ENCODE data around the gene BEAN1.
"Not testable (repeated sequence)": the region's sequence is repeated elsewhere in the genome, so short reads cannot be mapped to it uniquely, and the experiment has no call there.

Gene BEAN1

GRCh38 chr16:66462912-66463311 is 35.8 kb downstream of the BEAN1 start:
- Histone ChIP-seq H3K36me3 (ENCODE audit: insufficient read depth, low read length) (no peaks in the 10 kb centered on the region), H3K9me3 (ENCODE audit: insufficient read depth, low read depth, low read length) (no peaks in the 10 kb centered on the region), H3K27ac (ENCODE audit: low read depth, low read length) (no peak overlapping the region), H3K4me3 (ENCODE audit: low read length) (no peak overlapping the region), H3K9ac (ENCODE audit: low read depth, low read length) (no peak overlapping the region), H3K27me3 (ENCODE audit: insufficient read depth, low read length) (no peaks in the 10 kb centered on the region), H3K4me1 (ENCODE audit: insufficient read depth, low read length) (no peaks in the 10 kb centered on the region)
- no CpG with 5 or more reads among the region's 1 CpG for WGBS

- not testable (repeated sequence) for H3K36me3 ChIP-seq (ENCODE audit: insufficient read depth, low read length)
- WGBS = 93% methylated on average over 6 of the region's 6 CpGs
These were observed 38.9 kb downstream of the BEAN1 start for GRCh38 chr16:66465946-66466345.

GRCh38 chr16:66466636-66467035 is 39.5 kb downstream of the BEAN1 start:
- not testable (repeated sequence) for H3K4me3 ChIP-seq (ENCODE audit: low read length); H3K36me3 ChIP-seq (ENCODE audit: insufficient read depth, low read length); H3K9ac ChIP-seq (ENCODE audit: low read depth, low read length); H3K9me3 ChIP-seq (ENCODE audit: insufficient read depth, low read depth, low read length); H3K4me1 ChIP-seq (ENCODE audit: insufficient read depth, low read length); H3K27me3 ChIP-seq (ENCODE audit: insufficient read depth, low read length); H3K27ac ChIP-seq (ENCODE audit: low read depth, low read length)
- WGBS = 95% methylated on average over 6 of the region's 6 CpGs

More at GRCh38 chr16:66465946-66466345, 38.9 kb downstream of the BEAN1 start:
- not testable (repeated sequence) for H3K4me1 ChIP-seq (ENCODE audit: insufficient read depth, low read length); H3K27me3 ChIP-seq (ENCODE audit: insufficient read depth, low read length); H3K4me3 ChIP-seq (ENCODE audit: low read length); H3K9ac ChIP-seq (ENCODE audit: low read depth, low read length); H3K9me3 ChIP-seq (ENCODE audit: insufficient read depth, low read depth, low read length); H3K27ac ChIP-seq (ENCODE audit: low read depth, low read length)

GRCh38 chr16:66467611-66468010 is 40.5 kb downstream of the BEAN1 start:
- 95% methylated on average over 5 of the region's 5 CpGs for WGBS
- H3K27me3 ChIP-seq (ENCODE audit: insufficient read depth, low read length) = no peaks in the 10 kb centered on the region
- H3K9ac ChIP-seq (ENCODE audit: low read depth, low read length) = no peak overlapping the region
- H3K4me1 ChIP-seq (ENCODE audit: insufficient read depth, low read length) = no peaks in the 10 kb centered on the region
- no peak overlapping the region for H3K27ac ChIP-seq (ENCODE audit: low read depth, low read length)
- H3K4me3 ChIP-seq (ENCODE audit: low read length) = no peak overlapping the region
- no peaks in the 10 kb centered on the region for H3K36me3 ChIP-seq (ENCODE audit: insufficient read depth, low read length)
- H3K9me3 ChIP-seq (ENCODE audit: insufficient read depth, low read depth, low read length) = no peaks in the 10 kb centered on the region

DNA sequence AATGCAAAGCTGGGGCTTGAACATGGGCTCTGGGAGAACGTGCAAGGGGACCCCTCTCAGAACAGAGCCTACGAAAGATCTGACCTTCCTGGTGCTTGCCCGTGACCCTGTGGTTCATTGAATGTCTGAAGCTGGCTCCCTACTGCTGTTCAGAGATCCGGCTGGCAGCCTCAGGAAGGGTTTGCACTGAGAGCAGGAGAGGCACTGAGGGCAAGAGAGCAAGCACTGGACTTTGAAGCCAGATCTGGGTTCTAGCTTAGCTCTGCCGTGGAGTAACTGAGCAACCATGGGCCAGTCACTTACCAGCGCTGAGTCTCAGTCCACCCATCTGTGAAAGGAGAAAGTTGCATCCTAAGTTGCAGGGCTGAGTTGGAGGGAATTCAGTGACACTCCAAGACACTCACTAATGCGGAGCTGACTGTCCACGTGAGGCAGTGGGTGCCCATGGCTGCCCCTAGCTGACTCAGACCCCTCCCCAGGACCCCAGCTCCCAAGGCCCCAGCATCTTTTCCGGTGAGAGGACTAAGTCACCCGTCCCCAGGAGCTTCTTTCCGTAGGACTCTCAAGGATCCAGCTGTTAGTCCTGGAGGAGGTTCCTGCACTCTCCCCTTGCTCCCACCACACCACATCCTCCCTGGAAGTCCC is 41.3 kb downstream of the BEAN1 start:
- Histone ChIP-seq H3K4me3 (ENCODE audit: low read length) (no peak overlapping the region), H3K9ac (ENCODE audit: low read depth, low read length) (no peak overlapping the region), H3K27me3 (ENCODE audit: insufficient read depth, low read length) (no peaks in the 10 kb centered on the region), H3K4me1 (ENCODE audit: insufficient read depth, low read length) (no peaks in the 10 kb centered on the region), H3K36me3 (ENCODE audit: insufficient read depth, low read length) (no peaks in the 10 kb centered on the region), H3K9me3 (ENCODE audit: insufficient read depth, low read depth, low read length) (no peaks in the 10 kb centered on the region), H3K27ac (ENCODE audit: low read depth, low read length) (no peak overlapping the region)
- WGBS = 89% methylated on average over 11 of the region's 11 CpGs

- H3K9ac ChIP-seq (ENCODE audit: low read depth, low read length) = no peak overlapping the region
- H3K27me3 ChIP-seq (ENCODE audit: insufficient read depth, low read length) = no peaks in the 10 kb centered on the region
- no peaks in the 10 kb centered on the region for H3K9me3 ChIP-seq (ENCODE audit: insufficient read depth, low read depth, low read length)
- H3K36me3 ChIP-seq (ENCODE audit: insufficient read depth, low read length) = no peaks in the 10 kb centered on the region
- 96% methylated on average over 25 of the region's 26 CpGs for WGBS
- no peak overlapping the region for H3K27ac ChIP-seq (ENCODE audit: low read depth, low read length)
- H3K4me3 ChIP-seq (ENCODE audit: low read length) = no peak overlapping the region
- no peaks in the 10 kb centered on the region for H3K4me1 ChIP-seq (ENCODE audit: insufficient read depth, low read length)
These were observed 42.3 kb downstream of the BEAN1 start for GRCh38 chr16:66469291-66469946.

GRCh38 chr16:66469947-66470546 is 43.0 kb downstream of the BEAN1 start:
- Histone ChIP-seq H3K27ac (ENCODE audit: low read depth, low read length) (no peak overlapping the region), H3K9ac (ENCODE audit: low read depth, low read length) (no peak overlapping the region), H3K4me1 (ENCODE audit: insufficient read depth, low read length) (no peaks in the 10 kb centered on the region), H3K36me3 (ENCODE audit: insufficient read depth, low read length) (no peaks in the 10 kb centered on the region), H3K27me3 (ENCODE audit: insufficient read depth, low read length) (no peaks in the 10 kb centered on the region), H3K4me3 (ENCODE audit: low read length) (no peak overlapping the region), H3K9me3 (ENCODE audit: insufficient read depth, low read depth, low read length) (no peaks in the 10 kb centered on the region)
- 90% methylated on average over 6 of the region's 6 CpGs for WGBS

GRCh38 chr16:66470556-66470955 is 43.5 kb downstream of the BEAN1 start:
- Histone ChIP-seq H3K9ac (ENCODE audit: low read depth, low read length) (no peak overlapping the region), H3K27ac (ENCODE audit: low read depth, low read length) (no peak overlapping the region), H3K9me3 (ENCODE audit: insufficient read depth, low read depth, low read length) (no peaks in the 10 kb centered on the region), H3K4me1 (ENCODE audit: insufficient read depth, low read length) (no peaks in the 10 kb centered on the region), H3K36me3 (ENCODE audit: insufficient read depth, low read length) (no peaks in the 10 kb centered on the region), H3K27me3 (ENCODE audit: insufficient read depth, low read length) (no peaks in the 10 kb centered on the region), H3K4me3 (ENCODE audit: low read length) (no peak overlapping the region)
- WGBS = 66% methylated on average over 2 of the region's 2 CpGs

DNA sequence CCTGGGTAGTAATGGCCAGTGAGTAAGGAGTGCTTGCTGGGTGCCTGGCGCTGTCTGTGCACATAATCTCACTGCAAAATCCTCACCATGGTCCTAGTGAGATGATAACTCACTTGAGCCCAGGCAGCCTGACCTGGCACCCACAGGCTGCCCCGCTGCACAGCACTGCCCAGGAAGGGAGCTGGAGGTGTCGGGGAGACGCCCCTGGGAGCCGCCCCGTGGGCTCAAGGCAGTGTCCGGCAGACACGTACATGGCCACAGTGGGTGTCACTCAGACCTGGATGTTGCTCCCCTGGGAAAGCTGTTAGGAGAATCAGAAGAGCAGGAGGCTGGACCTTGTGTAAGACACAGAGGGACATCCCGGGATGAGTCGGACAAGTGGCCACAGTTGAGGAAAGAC is 44.2 kb downstream of the BEAN1 start:
- Histone ChIP-seq H3K4me1 (ENCODE audit: insufficient read depth, low read length) (no peaks in the 10 kb centered on the region), H3K9ac (ENCODE audit: low read depth, low read length) (no peak overlapping the region), H3K27ac (ENCODE audit: low read depth, low read length) (no peak overlapping the region), H3K27me3 (ENCODE audit: insufficient read depth, low read length) (no peaks in the 10 kb centered on the region), H3K36me3 (ENCODE audit: insufficient read depth, low read length) (no peaks in the 10 kb centered on the region), H3K4me3 (ENCODE audit: low read length) (no peak overlapping the region), H3K9me3 (ENCODE audit: insufficient read depth, low read depth, low read length) (no peaks in the 10 kb centered on the region)
- WGBS = 93% methylated on average over 10 of the region's 10 CpGs

DNA sequence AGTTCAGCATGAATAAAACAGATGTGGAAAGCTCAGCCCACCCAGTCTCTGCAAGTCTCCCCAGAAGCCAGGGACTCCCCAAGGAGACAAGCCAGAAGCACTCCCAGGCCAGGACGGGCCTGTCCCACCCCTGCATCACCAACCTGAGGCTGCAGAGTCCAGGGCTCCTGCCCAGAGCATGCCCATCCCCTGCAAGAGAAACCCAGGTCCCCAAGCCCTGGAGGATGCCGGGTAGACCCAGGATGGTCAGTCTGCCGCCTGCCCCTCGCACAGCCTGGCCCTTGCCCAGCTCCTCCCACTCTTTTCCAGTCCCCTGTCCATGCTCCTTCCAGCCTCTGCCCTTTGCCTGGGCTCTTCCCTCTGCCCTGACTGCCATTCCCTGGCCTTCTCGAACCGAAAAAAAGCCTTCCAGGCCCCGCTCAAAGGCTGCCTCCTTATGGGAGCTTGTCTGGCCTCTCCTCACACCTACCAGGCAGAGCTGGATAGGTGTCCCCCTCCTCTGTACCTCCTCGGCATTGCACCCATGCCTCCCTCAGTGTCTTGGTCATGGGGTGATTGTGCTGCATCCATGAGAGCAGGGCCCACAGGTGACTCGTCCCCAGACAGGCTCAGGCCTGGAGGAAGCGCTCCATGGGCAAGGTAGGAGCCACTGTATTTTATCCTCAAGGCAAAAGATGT is 44.8 kb downstream of the BEAN1 start:
- Histone ChIP-seq H3K27me3 (ENCODE audit: insufficient read depth, low read length) (no peaks in the 10 kb centered on the region), H3K36me3 (ENCODE audit: insufficient read depth, low read length) (no peaks in the 10 kb centered on the region), H3K9me3 (ENCODE audit: insufficient read depth, low read depth, low read length) (no peaks in the 10 kb centered on the region), H3K4me1 (ENCODE audit: insufficient read depth, low read length) (no peaks in the 10 kb centered on the region), H3K4me3 (ENCODE audit: low read length) (no peak overlapping the region), H3K9ac (ENCODE audit: low read depth, low read length) (no peak overlapping the region), H3K27ac (ENCODE audit: low read depth, low read length) (no peak overlapping the region)
- 89% methylated on average over 10 of the region's 10 CpGs for WGBS

DNA sequence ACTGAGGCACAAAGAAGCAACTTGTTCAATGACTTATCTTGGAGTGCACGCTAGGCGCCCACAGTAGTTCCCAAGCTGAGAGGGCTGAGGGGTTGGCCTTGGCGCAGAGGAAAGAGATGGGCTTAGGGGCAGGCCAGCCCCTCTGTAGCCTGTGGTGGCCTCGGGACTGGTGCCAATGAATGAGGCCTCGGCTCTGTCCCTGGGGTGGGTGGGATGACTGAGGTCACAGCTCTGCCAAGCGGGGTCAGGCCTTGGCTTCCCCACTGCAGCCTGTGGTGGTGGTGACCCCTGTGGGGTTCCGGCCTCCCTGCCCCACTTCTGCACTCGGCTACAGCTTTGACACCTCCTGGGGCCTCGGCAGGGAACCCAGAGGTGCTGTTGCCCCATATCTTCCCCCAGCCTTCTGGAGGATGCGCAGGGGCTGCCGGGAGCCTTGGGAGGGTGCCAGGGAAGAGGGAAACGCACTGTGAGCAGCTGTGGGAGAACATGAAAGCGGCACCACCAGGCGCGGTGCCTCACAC is 46.0 kb downstream of the BEAN1 start:
- WGBS = 95% methylated on average over 15 of the region's 15 CpGs
- Histone ChIP-seq H3K4me3 (ENCODE audit: low read length) (no peak overlapping the region), H3K36me3 (ENCODE audit: insufficient read depth, low read length) (no peaks in the 10 kb centered on the region), H3K9ac (ENCODE audit: low read depth, low read length) (no peak overlapping the region), H3K9me3 (ENCODE audit: insufficient read depth, low read depth, low read length) (no peaks in the 10 kb centered on the region), H3K27me3 (ENCODE audit: insufficient read depth, low read length) (no peaks in the 10 kb centered on the region), H3K4me1 (ENCODE audit: insufficient read depth, low read length) (no peaks in the 10 kb centered on the region), H3K27ac (ENCODE audit: low read depth, low read length) (no peak overlapping the region)
